H1 (cell line): Measurements from ENCODE around the gene PTTG1IP. TPM values are rescaled to one million over a fixed set of nuclear protein-coding genes. Genes with fewer than 3 reads are reported as not detected.

Source experiments
- CTCF ChIA-PET: fragments of 300-600 bp; sonication (Branson Sonifier 250); formaldehyde crosslinking; loops from one replicate; lab custom pipeline; 2021; ENCODE audit not compliant: partially characterized antibody; lab: Charles Lee
- POLR2A ChIA-PET: fragments of 300-600 bp; sonication (Branson Sonifier 250); formaldehyde crosslinking; loops from one replicate; lab custom pipeline; 2021; ENCODE audit warnings: inconsistent platforms; ENCODE audit not compliant: partially characterized antibody; lab: Charles Lee
- DNase-seq, 2 experiments: peaks; one replicate each; pipeline versions ENCODE4 v3.0.0 to v3.0.0-alpha.2; 2010 to 2022; ENCODE audit warnings: low spot score in 2 of 2, low read depth in 1 of 2, mixed read lengths in 1 of 2
- FAIRE-seq: peaks from 2 replicates; lab custom pipeline; 2011; peaks lifted over from hg19 to GRCh38; lab: Jason Lieb, UNC
- H2AFZ ChIP-seq: 2 replicates; pipeline ENCODE4 v1.8.1; 2012; ENCODE audit warnings: low read length, inconsistent platforms
- H2AK5ac ChIP-seq: 2 replicates; pipeline ENCODE4 v1.6.1; 2013; ENCODE audit warnings: low read depth, low read length
- H2BK120ac ChIP-seq: replicated peaks from 2 replicates; pipeline ENCODE3; 2013; ENCODE audit warnings: low read depth, low read length, inconsistent platforms
- H2BK12ac ChIP-seq: 2 replicates; pipeline ENCODE4 v1.6.1; 2013; ENCODE audit warnings: low read depth, low read length
- H2BK15ac ChIP-seq: 2 replicates; pipeline ENCODE4 v1.6.1; 2013; ENCODE audit warnings: low read length
- H2BK20ac ChIP-seq: 2 replicates; pipeline ENCODE4 v1.6.1; 2013; ENCODE audit warnings: low read length
- H2BK5ac ChIP-seq: 2 replicates; pipeline ENCODE4 v1.6.1; 2013; ENCODE audit warnings: low read depth, low read length
- H3K14ac ChIP-seq: 2 replicates; pipeline ENCODE4 v1.6.1; 2013; ENCODE audit warnings: inconsistent platforms; ENCODE audit not compliant: insufficient read length
- H3K18ac ChIP-seq: 2 replicates; pipeline ENCODE4 v1.6.1; 2013; ENCODE audit warnings: low read length; ENCODE audit errors: extremely low read depth
- H3K23ac ChIP-seq: 2 replicates; pipeline ENCODE4 v1.6.1; 2013; ENCODE audit warnings: inconsistent platforms; ENCODE audit not compliant: insufficient read length
- H3K23me2 ChIP-seq: 2 replicates; pipeline ENCODE4 v1.6.1; 2013; ENCODE audit warnings: low read depth, low read length
- H3K27ac ChIP-seq: 2 replicates; pipeline ENCODE4 v1.6.1; 2011; ENCODE audit warnings: low read depth, low read length, inconsistent platforms
- H3K27me3 ChIP-seq, 4 experiments: replicated peaks in 1 of 4; 1 replicate in 1 of 4; 2 replicates in 3 of 4; pipeline versions ENCODE4 v1.6.1 to v1.8.1; 2011 to 2013; ENCODE audit warnings: low read length in 3 of 4, mild to moderate bottlenecking in 3 of 4, inconsistent platforms in 2 of 4, mixed read lengths in 2 of 4, moderate library complexity in 1 of 4; ENCODE audit not compliant: control insufficient read depth in 3 of 4, insufficient read depth in 3 of 4; ENCODE audit errors: extremely low read depth in 1 of 4
- H3K36me3 ChIP-seq, 4 experiments: 2 replicates each; pipeline versions ENCODE4 v1.6.1 to v1.8.1; 2011 to 2013; ENCODE audit warnings: mild to moderate bottlenecking in 4 of 4, low read length in 3 of 4, moderate library complexity in 2 of 4, control low read depth in 1 of 4, inconsistent platforms in 1 of 4; ENCODE audit not compliant: insufficient read depth in 4 of 4, control insufficient read depth in 2 of 4
- H3K4ac ChIP-seq: replicated peaks from 2 replicates; pipeline ENCODE3; 2013; ENCODE audit warnings: low read length, low read depth, mixed read lengths, inconsistent platforms; ENCODE audit not compliant: insufficient read length
- H3K4me1 ChIP-seq, 4 experiments: replicated peaks in 1 of 4; 1 replicate in 1 of 4; 2 replicates in 3 of 4; pipeline versions ENCODE4 v1.6.1 to v1.8.1; 2011 to 2013; ENCODE audit warnings: low read length in 3 of 4, inconsistent platforms in 2 of 4, mixed read lengths in 1 of 4; ENCODE audit not compliant: insufficient read depth in 4 of 4, control insufficient read depth in 3 of 4
- H3K4me2 ChIP-seq, 2 experiments: 2 replicates each; pipeline versions ENCODE4 v1.6.1 to v1.8.1; 2011 to 2013; ENCODE audit warnings: low read depth in 2 of 2, low read length in 2 of 2, control low read depth in 1 of 2, inconsistent platforms in 1 of 2, mild to moderate bottlenecking in 1 of 2; ENCODE audit not compliant: insufficient read depth in 1 of 2
- H3K4me3 ChIP-seq, 4 experiments: fragments of 200-600, 300-600 bp in 1 of 4; sonication (generic), shearing (Covaris generic), sonication (Bioruptor Twin) in 1 of 4; 2 replicates each; pipeline versions ENCODE4 v1.5.1 to v1.8.1; 2011 to 2016; ENCODE audit warnings: low read length in 4 of 4, low read depth in 3 of 4, control low read depth in 2 of 4, inconsistent platforms in 2 of 4, mild to moderate bottlenecking in 2 of 4, mixed read lengths in 1 of 4, moderate library complexity in 1 of 4; ENCODE audit not compliant: insufficient read depth in 2 of 4; ENCODE audit errors: extremely low read depth in 1 of 4
- H3K56ac ChIP-seq: replicated peaks from 2 replicates; pipeline ENCODE3; 2013; ENCODE audit warnings: low read depth, mild to moderate bottlenecking, mixed read lengths, low read length, inconsistent platforms; ENCODE audit not compliant: insufficient read length
- H3K79me1 ChIP-seq: 2 replicates; pipeline ENCODE4 v1.6.1; 2013; ENCODE audit warnings: low read depth, low read length, control low read depth
- H3K79me2 ChIP-seq, 2 experiments: 2 replicates each; pipeline versions ENCODE4 v1.6.1 to v1.8.1; 2012 to 2013; ENCODE audit warnings: low read length in 2 of 2, mild to moderate bottlenecking in 2 of 2, inconsistent platforms in 1 of 2; ENCODE audit not compliant: insufficient read depth in 2 of 2, control insufficient read depth in 1 of 2
- H3K9ac ChIP-seq, 4 experiments: replicated peaks in 1 of 4; 1 replicate in 1 of 4; 2 replicates in 3 of 4; pipeline versions ENCODE4 v1.6.1 to v1.8.1; 2011 to 2013; ENCODE audit warnings: low read depth in 3 of 4, low read length in 3 of 4, control low read depth in 2 of 4, mild to moderate bottlenecking in 2 of 4, moderate library complexity in 2 of 4, inconsistent platforms in 1 of 4; ENCODE audit errors: extremely low read depth in 1 of 4
- H3K9me3 ChIP-seq, 2 experiments: 2 replicates each; pipeline versions ENCODE4 v1.6.1 to v1.8.1; 2012 to 2013; ENCODE audit warnings: mild to moderate bottlenecking in 2 of 2, moderate library complexity in 2 of 2, control low read depth in 1 of 2, inconsistent platforms in 1 of 2, low read depth in 1 of 2, low read length in 1 of 2, mixed read lengths in 1 of 2; ENCODE audit not compliant: insufficient read depth in 2 of 2
- H4K20me1 ChIP-seq, 2 experiments: replicated peaks in 1 of 2; 2 replicates each; pipeline versions ENCODE3 to v1.8.1; 2011 to 2013; ENCODE audit warnings: inconsistent platforms in 2 of 2, low read length in 2 of 2, mild to moderate bottlenecking in 1 of 2; ENCODE audit not compliant: insufficient read depth in 2 of 2, control insufficient read depth in 1 of 2
- H4K5ac ChIP-seq: 2 replicates; pipeline ENCODE4 v1.6.1; 2013; ENCODE audit warnings: low read length, low read depth, mixed read lengths, inconsistent platforms; ENCODE audit not compliant: insufficient read length
- H4K8ac ChIP-seq: 2 replicates; pipeline ENCODE4 v1.8.0; 2013; ENCODE audit warnings: mild to moderate bottlenecking, moderate library complexity, low read length, inconsistent platforms; ENCODE audit not compliant: insufficient read depth; ENCODE audit errors: extremely low read depth
- H4K91ac ChIP-seq: replicated peaks from 2 replicates; pipeline ENCODE3; 2013; ENCODE audit warnings: low read length, mixed read lengths, inconsistent platforms; ENCODE audit not compliant: insufficient read length
- BACH1 ChIP-seq: IDR thresholded peaks from 2 replicates; pipeline ENCODE4 v1.6.1; 2012; ENCODE audit warnings: low read length, improper control_type of control experiment
- RBBP5 ChIP-seq: IDR thresholded peaks from 2 replicates; pipeline ENCODE4 v1.7.1; 2012; ENCODE audit warnings: low read depth, mild to moderate bottlenecking, inconsistent platforms, low read length, moderate library complexity, borderline replicate concordance
- RNF2 ChIP-seq: fragments of 200-900, 300-1000 bp; sonication (generic); IDR thresholded peaks from 2 replicates; pipeline ENCODE4 v1.7.1; 2016; ENCODE audit warnings: borderline replicate concordance, low read depth, mild to moderate bottlenecking, antibody characterized with exemption, low read length; ENCODE audit not compliant: poor library complexity, severe bottlenecking; ENCODE audit errors: missing control alignments
- RXRA ChIP-seq: IDR thresholded peaks from 2 replicates; pipeline ENCODE4 v1.6.1; 2011; ENCODE audit warnings: low read depth, mild to moderate bottlenecking, low read length, moderate library complexity; ENCODE audit not compliant: insufficient read depth
- SP4 ChIP-seq: IDR thresholded peaks from 2 replicates; pipeline ENCODE4 v1.6.1; 2012; ENCODE audit warnings: low read length, inconsistent platforms
- TBP ChIP-seq: IDR thresholded peaks from 2 replicates; pipeline ENCODE4 v1.6.1; 2011; ENCODE audit warnings: low read depth, low read length, improper control_type of control experiment
- TCF12 ChIP-seq: IDR thresholded peaks from 2 replicates; pipeline ENCODE4 v1.6.1; 2011; ENCODE audit warnings: low read depth, mild to moderate bottlenecking, low read length
- ZNF274 ChIP-seq: IDR thresholded peaks from 2 replicates; pipeline ENCODE4 v1.7.0; 2012; ENCODE audit warnings: low read length, borderline replicate concordance; ENCODE audit errors: extremely low read depth
- WGBS, 2 experiments: shearing (Covaris generic) in 1 of 2; methylation state at CpG; one replicate each; pipeline versions ENCODE4 v1.1.6 to v1.1.7; 2013 to 2015; ENCODE audit warnings: low lambda C conversion rate in 2 of 2, mixed read lengths in 2 of 2, inconsistent platforms in 1 of 2, low coverage in 1 of 2, missing lambda C conversion rate in 1 of 2; ENCODE audit not compliant: insufficient replicate concordance in 2 of 2, insufficient coverage in 1 of 2, insufficient read length in 1 of 2; ENCODE audit errors: extremely low coverage in 1 of 2, missing lambda C conversion rate in 1 of 2; 5-methylcytosine and 5-hydroxymethylcytosine counted together
- polyA plus RNA-seq, 7 experiments: library from polyadenylated mRNA; depleted of rRNA in 3 of 7; stranded (reverse) in 5 of 7; unstranded in 2 of 7; fragments of >200 nt in 5 of 7; fragments of 200-250 nt in 2 of 7; gene quantifications; 1 replicate in 5 of 7; 2 replicates in 1 of 7; 4 replicates in 1 of 7; pipeline versions ENCODE4 v1.2.1 to v1.2.3, GENCODE V29; 2011 to 2013; ENCODE audit warnings: missing spikeins in 2 of 7, mixed read lengths in 2 of 7
- total RNA-seq: library from RNA; stranded (reverse); fragmentation: NEBNext Ultra II Directional; extraction: Animal tissue kit (Norgen Biotek cat#: 25700); gene quantifications from 2 replicates; pipeline ENCODE4 v1.2.1, GENCODE V29; 2021

Gene PTTG1IP
- total and polyA plus RNA-seq, 2 of the 8 experiments (the other 6 are each of a cell fraction or from before 2014, with no cell fraction given) = 90.8 to 130 TPM

DNA sequence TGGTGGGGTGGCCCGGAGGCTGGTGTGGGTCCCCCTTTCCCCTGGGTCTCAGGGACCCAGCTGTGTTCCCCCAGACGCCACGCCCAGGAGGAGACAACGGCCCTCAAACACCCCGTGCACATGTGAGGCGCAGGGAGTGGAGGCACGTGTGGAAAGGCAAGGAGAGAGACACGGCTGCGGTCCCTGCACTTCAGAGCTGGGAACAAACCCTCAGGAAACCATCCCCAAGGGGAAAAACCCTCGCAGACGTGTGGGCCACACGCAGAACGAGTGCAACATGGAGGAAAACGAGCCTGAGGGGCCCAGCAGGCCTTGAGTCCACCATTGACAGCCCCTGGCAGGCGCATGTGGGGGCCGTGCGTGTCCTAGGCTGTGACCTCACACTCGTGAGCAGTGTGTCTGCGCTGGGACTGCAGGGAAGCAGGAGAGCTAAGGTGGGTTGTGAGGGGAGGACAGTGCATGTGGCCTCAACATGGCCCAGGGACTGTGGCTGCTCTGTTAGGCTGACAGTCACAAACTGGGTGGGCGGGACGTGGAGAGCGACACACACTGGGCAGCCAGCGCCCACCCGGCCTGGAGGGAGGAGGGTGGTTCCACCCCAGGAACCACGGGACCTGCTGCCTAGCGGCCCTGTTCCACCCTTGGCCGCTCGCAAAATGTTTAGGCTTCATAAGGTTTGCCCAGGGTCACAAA is 27.2 kb upstream of the PTTG1IP start:
- Histone ChIP-seq H3K18ac (no peak overlapping the region), H3K27ac (no peak overlapping the region), H2BK15ac (0 out of 2 replicates have a peak overlapping the region, but pooled peaks have one; percentile 95), H3K79me2 (no peaks in the 10 kb centered on the region), H4K8ac (no peak overlapping the region; the same call in 1 of the 2 replicates), H3K4me2 (no peak overlapping the region), H3K56ac (no peak overlapping the region), H2AK5ac (no peak overlapping the region), H3K9ac (no peak overlapping the region), H3K79me1 (no peaks in the 10 kb centered on the region), H2AFZ (no peak overlapping the region), H4K5ac (no peak overlapping the region), H4K20me1 (peaks cover 0 to 13% of the 10 kb centered on the region in 2 experiments), H2BK5ac (no peak overlapping the region), H3K36me3 (no peaks in the 10 kb centered on the region; a peak in 1 of 8 replicates), H2BK12ac (peak overlapping the region; percentile 80; the same call in 1 of the 2 replicates), H2BK20ac (no peak overlapping the region), H3K23me2 (peaks cover 6% of the 10 kb centered on the region; the same call in 1 of the 2 replicates), H2BK120ac (no peak overlapping the region), H3K4me3 (no peak overlapping the region), H3K4ac (no peak overlapping the region), H3K9me3 (no peaks in the 10 kb centered on the region; a peak in 1 of 4 replicates), H4K91ac (no peak overlapping the region), H3K27me3 (peaks cover 0 to 2% (median 0%) of the 10 kb centered on the region in 4 experiments; a peak in 1 of 7 replicates), H3K23ac (no peak overlapping the region), H3K4me1 (peaks cover 0 to 4% (median 2%) of the 10 kb centered on the region in 4 experiments; a peak in 2 of 7 replicates), H3K14ac (no peak overlapping the region)
- FAIRE-seq (no peak), DNase-seq (no peak)
- ChIA-PET CTCF (interaction anchor here (0.9 to 1.3 kb wide), 3 partner anchors 8 to 49 kb away, joined by 3 to 9 read pairs (median 3); no protein-coding TSS in a partner anchor), POLR2A (no interaction called here)
- WGBS, 2 experiments = 92% methylated on average over 23 of the region's 28 CpGs; no CpG with 5 or more reads in 1 of the 2 experiments
- no peak for TF ChIP-seq ZNF274
- no peak for TF ChIP-seq TCF12
- no peak for TF ChIP-seq SP4
- TF ChIP-seq TBP = no peak
- TF ChIP-seq RXRA = no peak
- TF ChIP-seq RNF2 = no peak
- no peak for TF ChIP-seq BACH1
- no peak for TF ChIP-seq RBBP5
